ENCODE data around the gene SMIM22.
A peak's percentile ranks its signal among the peaks of the same experiment; 100 is the strongest.
"Not testable (repeated sequence)": the region's sequence is repeated elsewhere in the genome, so short reads cannot be mapped to it uniquely, and the experiment has no call there.

Gene SMIM22

DNA sequence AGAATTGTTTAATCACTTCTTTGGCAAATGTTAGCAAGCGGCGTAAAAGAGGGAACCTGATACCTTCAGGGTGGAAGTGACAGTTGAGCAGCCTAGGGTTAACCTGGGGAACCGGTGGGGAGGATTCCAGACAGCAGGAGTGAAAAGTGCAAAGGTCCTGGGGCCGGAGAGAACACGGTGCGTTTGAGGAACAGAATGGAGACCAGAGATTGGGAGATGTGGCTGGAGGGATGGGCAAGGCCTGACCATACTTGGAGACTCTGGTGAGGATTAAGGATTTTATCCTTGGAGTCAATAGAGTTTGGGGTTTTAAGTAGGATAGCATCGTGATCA, 25.9 kb upstream of the SMIM22 start:
- peak; percentile 92 for DNase-seq

DNA sequence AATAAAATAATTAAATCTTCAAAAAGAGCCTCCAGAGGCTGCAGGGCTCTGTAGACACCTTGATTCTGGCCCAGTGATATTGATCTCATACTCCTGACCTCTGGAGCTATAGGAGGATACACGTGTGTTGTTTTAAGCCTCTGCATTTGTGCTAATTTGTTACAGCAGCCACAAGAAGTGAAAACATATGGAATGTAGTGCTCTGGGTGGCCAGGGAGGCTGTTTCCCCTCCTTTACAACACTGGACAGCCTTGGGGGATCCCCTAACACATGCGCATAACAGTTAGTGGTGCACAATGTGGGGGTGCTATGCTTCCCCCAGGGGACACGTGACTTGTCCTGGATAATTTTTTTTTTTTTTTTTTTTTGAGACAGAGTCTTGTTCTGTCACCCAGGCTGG, 23.5 kb upstream of the SMIM22 start:
- no peak for DNase-seq

DNA sequence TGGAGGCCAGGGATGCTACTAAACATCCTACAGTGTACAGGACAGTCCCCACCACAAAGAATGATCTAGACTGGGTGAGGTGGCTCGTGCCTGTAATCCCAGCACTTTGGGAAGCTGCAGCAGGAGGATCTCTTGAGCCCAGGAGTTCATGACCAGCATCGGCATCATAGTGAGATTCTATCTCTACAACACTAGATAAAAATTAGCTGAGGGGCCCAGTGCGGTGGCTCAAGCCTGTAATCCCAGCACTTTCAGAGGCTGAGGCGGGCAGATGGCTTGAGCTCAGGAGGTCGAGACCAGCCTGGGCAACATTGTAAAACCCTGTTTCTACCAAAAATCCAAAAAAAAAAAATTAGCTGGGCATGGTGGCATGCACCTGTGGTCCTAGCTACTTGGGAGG, 22.8 kb upstream of the SMIM22 start:
- DNase-seq = peak; percentile 52

DNA sequence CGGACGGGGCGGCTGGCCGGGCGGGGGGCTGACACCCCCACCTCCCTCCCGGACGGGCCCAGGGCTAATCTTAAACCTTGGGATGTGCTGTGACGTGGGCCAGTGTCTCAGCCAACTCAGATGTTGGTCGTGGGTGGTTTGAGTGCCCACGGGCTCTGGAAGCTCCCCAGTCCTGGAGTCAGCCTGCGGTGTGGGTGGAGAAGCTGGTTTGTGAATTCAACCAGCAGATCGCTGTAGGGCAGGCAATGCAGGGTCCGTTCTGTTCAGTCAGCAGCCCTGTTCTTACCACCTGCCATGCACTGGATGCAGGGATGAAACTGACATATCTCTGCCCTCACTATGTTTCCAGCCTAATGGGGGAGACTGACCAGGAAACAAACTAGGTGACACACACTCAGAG, 20.2 kb upstream of the SMIM22 start:
- peak; percentile 63 for DNase-seq

DNA sequence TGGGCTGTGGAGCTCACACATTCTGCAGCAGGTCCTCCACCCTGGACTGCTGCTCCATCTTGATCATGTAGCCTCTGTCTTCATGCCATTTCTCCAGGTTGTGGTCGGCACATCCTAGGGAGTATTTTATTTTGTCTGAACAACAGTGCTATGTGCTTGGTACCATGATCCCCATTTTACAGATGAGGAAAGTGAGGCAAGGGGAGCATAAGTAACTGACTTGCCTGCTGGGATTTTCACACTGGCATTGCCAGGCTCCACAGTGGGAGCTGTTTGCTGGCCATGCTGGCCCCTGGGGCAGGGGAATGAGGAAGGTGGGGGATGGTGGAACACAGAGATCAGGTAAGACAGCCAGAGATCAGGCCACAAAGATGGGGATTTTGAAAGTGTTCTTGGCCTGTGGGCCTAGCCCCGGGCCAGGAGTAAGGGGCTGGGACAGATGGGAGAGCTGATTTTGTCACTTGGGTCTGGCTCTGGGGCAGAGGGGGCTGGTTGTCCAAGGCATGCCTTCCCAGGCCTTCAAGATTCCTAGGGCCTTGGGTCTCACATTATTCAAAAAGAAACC, 18.9 kb upstream of the SMIM22 start:
- no peak for DNase-seq

DNA sequence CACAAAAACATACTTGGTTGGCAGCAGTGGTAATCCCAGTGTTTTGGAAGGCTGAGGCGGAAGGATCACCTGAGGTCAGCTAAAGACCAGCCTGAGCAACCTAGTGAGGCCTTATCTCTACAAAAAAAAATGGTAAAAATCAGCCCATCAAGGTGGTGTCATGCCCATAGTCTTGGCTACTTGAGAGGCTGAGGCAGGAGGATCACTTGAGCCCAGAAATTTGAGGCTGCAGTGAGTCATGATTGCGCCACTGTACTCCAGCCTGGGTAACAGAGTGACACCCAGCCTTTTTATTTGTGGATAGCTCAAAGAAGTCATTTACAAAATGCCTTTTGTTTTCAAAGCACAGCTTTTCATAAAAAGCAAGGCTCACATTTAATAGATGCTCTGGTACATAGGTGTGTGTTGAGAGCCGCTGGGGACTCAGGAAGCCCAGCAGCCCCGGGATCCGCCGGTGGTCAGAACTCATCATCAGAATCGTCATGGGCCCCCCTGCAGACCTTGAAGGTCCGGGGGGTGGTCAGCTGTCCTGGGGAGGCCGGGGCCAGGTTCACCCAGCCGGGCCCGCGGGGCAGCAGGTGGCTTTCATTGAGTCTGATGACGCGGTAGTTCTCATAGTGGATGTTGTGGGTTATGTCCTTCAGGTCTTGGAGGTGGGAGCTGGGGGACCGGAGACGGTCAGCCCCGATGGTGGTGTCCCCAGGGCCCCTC, 17.7 kb upstream of the SMIM22 start:
- no peak for DNase-seq

DNA sequence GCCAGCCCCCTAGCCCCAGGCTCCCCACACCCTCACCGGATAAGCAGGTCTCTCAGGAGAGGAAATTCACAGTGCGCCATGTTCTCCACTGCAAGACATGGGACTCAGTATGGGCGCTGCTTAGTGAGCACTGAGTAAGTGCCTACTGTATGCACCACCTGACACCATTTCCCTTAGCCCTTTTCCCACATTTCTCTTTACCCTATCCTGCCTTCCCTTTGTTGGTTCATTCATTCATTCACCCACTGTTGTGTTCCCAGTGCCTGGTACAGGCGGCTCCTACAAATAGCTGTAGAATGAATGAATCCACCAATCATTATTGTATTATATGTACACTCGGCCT, 17.1 kb upstream of the SMIM22 start:
- no peak for DNase-seq

DNA sequence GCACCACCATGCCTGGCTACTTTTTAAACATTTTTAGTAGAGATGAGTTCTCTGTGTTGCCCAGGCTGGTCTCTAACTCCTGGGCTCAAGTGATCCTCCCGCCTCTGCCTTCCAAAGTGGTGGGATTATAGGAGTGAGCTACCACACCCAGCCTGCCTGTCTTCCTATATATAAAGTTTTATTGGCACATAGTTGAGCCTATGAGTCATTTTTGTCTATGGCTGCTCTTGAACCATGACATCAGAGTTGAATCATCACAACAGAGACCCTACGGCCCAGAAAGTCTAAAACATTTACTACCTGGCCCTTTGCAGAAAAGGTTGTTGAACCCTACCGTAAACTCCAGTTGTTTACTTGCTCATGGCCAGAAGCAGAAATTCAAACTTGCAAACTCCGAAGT, 14.9 kb upstream of the SMIM22 start:
- peak; percentile 53 for DNase-seq

DNA sequence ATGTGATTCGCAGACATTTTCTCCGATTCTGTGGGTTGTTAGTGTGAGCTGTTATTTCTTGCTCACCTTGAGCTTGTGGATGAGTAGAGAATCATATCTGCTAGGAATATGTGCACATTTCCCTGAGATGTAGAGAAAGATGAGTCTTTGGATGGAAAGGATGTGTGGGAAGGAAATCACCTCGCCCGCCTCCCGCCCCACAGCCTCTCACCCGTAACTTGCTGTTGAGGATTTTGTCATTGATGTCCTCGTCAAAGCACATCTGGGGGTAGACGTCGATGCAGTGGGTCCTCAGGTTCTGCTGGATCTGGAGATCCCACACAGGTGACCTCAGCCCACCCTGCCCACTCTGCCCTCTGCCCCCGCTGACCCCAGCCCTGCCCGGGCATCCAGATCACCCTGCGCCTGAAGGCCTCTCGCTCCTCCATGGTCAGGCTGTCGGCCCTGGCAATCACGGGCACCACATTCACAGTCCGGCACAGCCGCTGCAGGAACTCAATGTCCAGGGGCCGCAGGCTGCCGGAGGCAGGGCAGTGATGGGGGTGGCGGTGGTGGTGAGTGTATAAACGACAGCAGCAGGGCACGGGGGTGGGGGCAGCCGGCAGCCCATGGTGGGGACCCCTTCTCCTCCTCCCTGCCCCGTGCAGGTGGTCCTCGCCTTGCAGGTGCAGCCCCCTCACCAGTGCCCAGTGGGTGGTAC, 11.8 kb upstream of the SMIM22 start:
- no peak for DNase-seq

DNA sequence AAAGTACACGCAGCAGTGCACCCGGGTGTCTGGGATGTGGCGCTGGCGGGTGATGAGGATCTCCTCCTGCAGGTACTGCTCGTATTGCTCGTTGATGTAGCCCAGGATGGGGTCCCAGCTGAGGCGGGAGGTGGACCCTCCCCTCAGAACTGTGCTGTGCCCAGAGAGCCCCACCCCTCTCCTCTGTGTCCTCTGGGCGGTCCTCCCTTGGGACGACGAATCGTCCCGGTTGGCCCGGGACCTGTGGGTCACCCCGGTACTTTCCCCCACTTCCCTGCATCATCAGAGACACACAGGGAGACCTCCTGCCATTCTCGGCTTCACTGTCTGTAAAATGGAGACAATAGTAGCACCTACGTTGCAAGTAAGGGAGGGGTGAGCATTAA, 11.2 kb upstream of the SMIM22 start:
- DNase-seq = no peak

DNA sequence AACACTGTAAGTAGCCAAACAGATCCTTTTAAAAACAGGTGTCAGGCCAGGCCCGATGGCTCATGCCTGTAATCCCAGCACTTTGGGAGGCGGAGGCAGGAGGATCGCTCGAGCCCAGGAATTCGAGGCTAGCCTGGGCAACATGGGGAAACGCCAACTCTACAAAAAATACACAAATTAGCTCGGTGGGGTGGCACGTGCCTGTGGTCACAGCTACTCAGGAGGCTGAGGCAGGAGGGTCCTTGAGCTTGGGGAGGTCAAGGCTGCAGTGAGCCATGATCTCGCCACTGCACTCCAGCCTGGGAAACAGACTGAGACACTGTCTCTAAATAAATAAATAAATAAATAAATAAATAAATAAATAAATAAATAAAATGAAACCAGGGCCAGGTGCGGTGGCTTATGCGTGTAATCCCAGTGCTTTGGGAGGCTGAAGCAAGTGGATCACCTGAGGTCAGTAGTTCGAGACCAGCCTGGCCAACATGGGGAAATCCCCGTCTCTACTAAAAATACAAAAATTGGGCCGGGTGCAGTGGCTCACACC, 10.7 kb upstream of the SMIM22 start:
- DNase-seq = not testable (repeated sequence)

DNA sequence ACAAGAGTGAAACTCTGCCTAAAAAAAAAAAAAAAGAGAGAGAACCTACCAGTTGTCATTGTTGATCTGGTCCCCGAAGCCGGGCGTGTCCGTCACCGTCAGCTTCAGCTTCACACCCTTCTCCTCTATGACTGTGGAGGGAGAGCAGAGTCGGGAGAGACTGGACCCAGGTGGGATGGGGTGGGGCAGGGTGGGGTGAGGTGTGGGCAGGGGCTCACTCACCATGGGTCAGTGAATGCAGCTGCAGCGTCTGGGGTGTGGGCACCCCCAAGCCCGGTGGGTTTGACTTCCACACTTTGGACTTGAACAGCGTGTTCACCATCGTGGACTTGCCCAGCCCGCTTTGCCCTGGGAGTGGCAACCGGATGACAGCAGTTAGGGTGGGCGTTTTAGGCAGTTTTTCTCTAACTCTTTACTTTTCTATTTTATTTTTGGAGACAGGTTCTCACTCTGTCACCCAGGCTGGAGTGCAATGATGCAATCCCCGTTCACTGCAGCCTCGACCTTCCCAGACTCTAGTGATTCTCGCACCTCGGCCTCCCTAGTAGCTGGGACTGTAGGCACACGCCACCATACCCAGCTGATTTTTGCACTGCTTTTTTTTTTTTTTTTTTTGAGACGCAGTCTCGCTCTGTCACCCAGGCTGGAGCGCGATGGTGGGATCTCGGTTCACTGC, 9.3 kb upstream of the SMIM22 start:
- DNase-seq = no peak

DNA sequence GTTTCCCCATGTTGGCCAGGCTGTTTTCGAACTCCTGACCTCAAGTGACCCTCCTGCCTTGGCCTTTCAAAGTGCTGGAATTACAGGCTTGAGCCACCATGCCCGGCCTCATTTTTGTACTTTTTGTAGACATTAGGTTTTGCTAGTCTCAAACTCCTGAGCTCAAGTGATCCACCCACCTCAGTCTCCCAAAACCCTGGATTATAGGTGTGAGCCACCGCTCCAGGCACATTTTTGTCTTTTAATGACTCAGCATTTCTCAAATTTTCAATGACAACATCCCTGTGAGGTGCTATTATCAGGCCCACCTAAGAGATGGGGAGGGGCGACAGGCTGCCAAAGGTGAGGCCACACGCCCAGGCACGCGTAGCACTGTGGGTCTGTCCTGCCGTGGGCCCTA, 8.1 kb upstream of the SMIM22 start:
- no peak for DNase-seq

DNA sequence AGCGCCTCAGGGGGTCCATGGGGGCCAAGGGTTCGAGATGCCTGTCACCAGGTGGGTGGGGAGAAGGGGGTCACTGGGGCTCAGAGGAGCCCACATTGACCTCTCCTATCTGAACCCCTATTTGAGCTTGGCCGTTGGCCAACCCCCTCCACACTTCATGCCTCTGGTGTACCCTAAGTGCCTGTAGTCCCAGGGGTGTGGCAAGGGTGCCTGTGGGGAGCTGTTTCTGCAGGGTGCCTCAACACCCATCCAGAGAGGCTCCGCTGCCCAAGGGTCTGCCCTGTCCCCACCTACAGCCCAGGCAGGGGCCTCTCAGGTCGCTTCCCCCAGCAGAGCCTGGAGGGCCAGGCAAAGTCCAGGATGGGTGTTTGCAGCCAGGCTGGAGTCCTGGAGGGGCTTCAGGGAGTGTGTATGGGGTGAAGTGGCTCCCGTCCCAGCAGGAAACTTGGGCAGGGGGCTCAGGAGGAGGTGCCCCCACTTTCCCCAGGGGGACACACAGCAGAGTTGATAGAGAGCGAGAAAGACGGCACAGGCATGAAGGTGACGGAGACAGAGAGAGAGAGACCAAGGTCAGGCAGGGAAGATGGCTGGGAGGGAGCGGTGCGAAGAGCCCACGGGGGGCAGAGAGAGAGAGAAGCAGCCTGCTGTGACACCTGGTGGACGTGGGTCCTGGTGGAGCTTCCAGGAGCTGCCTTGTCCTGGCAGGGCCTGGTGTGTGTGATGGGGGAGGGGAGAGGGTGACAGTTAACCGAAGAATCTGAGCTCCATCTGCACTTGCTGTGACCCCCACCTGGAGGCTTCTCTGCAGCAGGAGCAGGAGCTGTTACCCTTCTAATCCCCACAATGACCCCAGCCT, 7.3 kb upstream of the SMIM22 start, which contains the start of gene SEPTIN12:
Gene SEPTIN12, minus strand, starts transcription at position 719 of the 856 bp plus-strand sequence. Its CDS starts 700 bp downstream, at position 19.
- peak; percentile 99 for DNase-seq

DNA sequence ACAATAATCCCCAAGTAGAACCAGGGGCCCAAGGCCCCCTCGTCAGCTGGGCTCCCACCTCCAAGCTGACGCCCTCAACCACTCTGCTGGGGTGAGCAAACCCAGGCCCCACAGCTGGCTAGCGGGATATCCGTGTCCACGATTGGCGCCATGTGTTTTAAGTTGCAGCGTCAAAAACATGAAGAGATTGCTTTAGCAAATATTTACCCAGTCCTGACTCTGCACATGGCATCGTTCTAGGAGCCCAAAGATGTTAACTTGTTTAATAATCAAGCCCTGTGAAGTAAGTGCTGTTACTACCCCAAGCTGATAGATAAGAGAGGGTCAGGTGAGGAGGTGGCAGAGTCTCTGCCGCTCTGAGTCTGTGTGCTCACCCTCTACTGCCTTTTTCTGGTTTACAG, 6.7 kb upstream of the SMIM22 start:
- DNase-seq = no peak

DNA sequence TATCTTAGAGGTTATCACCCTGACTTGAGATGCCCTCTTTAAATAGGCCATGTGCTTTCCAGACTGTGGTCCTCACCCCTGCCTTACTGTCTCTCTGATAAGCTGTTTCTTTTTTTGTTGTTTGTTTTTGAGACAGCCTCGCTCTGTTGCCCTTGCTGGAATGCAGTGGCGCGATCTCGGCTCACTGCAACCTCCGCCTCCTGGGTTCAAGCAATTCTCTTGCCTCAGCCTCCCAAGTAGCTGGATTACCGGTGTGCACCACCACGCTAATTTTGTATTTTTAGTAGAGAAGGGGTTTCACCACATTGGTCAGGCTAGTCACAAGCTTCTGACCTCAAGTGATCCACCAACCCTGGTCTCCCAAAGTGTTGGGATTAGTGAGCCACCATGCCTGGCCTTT, 6.3 kb upstream of the SMIM22 start:
- DNase-seq = no peak

DNA sequence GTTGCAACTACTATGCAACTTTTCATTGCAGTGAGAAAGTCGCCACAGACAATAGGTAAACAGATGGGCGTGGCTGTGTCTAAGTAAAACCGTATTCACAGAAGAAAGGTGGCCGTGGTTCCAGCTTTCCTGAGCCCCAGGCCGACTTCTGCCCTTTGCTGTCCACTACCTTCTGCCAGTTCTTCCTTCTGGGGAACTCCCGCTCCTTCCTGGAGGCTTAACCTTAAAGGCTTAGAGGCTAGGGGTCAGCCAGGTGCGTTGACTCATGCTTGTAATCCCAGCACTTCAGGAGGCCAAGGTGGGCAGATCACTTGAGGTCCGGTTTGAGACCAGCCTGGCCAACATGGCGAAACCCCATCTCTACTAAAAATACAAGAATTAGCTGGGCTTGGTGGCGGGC, 4.9 kb upstream of the SMIM22 start:
- peak; percentile 68 for DNase-seq

DNA sequence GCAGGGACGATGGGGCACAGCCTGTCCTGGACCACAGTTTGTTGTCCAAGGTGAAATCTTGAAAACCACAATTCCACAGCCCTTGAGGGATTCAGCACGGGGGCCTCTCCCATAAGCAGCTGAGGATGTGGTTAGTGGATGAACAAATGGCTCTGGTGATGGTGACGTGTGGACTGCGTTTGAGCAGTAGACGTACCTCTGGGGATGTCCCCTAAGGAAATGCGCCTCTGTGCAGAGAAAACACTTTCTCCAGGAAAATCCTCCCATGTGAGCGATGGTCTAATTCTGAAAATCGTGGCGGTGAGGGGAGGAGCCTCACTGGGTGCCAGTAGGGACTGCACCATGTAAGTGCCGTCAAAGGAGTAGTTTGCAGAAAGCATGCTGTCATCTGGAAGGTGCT, 4.3 kb upstream of the SMIM22 start:
- no peak for DNase-seq

DNA sequence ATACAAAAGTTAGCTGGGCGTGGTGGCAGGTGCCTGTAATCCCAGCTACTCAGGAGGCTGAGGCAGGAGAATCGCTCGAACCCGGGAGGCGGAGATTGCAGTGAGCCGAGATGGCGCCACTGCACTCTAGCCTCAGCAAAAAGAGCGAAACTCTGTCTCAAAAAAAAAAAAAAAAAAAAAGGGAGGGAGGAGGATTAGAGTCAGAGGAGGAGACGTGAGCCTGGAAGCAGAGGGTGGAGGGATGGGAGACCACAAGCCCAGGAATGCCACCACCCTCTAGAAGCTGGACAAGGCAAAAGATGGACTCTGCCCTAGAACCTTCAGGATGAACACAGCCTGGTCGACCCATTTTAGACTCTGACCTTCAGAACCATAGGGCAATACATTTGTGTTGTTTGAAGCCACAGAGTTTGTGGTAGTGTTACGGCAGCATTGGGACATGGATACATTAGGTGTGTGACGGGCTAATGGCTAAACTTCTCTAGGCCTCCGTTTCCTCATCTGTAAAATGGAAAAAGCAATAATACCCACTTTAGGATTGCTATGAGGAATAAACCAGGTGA, 2.1 kb upstream of the SMIM22 start:
- peak; percentile 60 for DNase-seq

DNA sequence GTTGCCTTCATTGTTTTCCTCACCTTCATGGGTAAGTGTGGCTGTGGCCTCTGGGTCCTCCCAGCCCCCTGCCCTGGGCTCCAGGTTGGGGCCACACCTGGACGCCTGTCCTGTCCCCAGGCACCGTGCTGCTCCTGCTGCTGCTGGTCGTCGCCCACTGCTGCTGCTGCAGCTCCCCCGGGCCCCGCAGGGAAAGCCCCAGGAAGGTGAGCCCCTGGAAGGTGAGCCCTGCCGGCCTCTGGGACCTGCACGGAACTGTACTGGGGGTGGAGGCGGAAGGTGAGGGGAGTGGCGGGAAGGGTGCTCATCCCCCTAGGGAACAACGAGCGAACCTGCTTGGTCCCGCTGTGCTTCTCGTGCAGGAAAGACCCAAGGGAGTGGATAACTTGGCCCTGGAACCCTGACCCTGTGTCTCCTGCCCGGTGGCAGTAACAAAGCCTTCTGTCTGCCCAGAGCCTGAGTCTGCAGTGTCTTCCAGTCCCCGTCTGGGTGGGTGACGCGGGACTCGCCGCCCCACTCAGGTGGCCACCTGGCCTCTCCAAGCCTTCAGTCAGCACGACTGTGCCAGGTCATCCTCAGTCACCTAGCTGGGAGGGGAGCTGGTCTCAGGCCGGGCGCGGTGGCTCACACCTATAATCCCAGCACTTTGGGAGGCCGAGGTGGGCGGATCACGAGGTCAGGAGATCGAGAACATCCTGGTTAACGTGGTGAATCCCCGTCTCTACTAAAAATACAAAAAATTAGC, 831 bp downstream of the SMIM22 start:
- DNase-seq = no peak

DNA sequence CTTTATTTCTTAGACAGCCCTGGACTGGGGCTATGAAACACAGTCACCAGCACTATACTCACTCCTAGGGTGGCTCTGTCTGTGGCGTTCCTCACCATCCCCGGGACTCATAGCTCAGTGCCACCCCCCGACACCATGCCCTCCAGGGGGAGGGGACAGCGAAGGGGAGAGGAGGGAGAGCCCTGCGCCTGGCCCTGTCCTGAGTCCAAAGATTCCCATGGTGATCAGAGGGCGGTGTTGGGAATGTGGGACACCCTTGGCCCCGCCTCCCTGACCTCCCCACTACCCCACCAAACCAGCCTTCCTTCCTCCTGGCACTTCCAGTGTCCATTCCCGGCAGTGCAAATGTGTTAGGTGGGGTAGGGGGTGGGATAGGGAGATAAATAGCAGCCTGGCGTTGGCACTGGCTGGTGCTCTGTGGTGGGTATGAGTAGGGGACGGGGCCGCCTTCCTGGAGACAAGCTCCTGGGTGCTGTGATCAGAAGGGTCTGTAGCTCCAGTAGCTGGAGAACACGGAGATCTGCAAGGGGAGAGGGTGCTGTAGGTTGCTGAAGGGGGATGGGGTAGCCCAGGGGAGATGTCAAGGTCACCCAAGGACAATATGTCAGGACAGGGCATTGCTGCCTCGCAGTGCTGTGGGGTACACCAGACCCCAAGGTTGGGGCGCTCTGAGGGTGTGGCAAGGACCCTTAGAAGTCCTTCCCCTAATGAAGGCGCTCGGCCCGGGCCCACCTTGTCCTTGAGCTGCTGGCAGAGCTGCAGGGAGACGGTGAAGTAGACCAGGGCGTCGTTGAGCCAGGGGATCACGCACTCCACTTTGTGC, 2.0 kb downstream of the SMIM22 start:
- no peak for DNase-seq
